Mammary epithelial cell (primary cell): ENCODE results near the gene ZNF439.

Experiments used
- EZH2 ChIP-seq: IDR thresholded peaks from 2 replicates; pipeline ENCODE4 v1.6.1; 2012; ENCODE audit warnings: low read length, inconsistent platforms, borderline replicate concordance
- TF ChIP-seq, protein P1 (sequence below), 2 donors: IDR thresholded peaks in 1 of 2; conservative IDR thresholded peaks in 1 of 2; 2 replicates each; pipeline ENCODE4 v1.5.1; 2011 to 2012; ENCODE audit warnings: inconsistent platforms in 2 of 2, low read length in 2 of 2, mild to moderate bottlenecking in 2 of 2, control low read depth in 1 of 2, low read depth in 1 of 2; ENCODE audit not compliant: insufficient read depth in 1 of 2; ENCODE audit errors: extremely low read depth in 1 of 2

DNA sequence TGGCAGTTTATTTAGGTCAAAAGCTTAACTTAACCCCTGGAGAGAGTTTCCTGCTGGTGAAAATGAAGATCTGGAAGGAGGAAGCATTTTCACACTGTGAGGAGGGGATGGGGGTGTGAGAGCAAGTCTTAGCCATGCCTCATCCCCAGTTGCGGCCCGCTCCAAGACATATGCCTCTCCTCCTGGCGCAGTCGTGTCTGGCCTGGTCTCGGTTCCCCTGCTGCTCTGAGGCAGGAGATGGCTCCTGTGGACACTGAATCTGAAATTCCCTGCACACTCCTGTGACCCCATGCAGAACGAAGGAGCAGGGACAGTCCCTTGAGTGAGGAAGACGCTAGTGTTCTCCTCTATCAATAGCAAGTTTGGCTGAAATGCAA is 38.7 kb downstream of the ZNF439 start:
- TF ChIP-seq, protein P1, sequence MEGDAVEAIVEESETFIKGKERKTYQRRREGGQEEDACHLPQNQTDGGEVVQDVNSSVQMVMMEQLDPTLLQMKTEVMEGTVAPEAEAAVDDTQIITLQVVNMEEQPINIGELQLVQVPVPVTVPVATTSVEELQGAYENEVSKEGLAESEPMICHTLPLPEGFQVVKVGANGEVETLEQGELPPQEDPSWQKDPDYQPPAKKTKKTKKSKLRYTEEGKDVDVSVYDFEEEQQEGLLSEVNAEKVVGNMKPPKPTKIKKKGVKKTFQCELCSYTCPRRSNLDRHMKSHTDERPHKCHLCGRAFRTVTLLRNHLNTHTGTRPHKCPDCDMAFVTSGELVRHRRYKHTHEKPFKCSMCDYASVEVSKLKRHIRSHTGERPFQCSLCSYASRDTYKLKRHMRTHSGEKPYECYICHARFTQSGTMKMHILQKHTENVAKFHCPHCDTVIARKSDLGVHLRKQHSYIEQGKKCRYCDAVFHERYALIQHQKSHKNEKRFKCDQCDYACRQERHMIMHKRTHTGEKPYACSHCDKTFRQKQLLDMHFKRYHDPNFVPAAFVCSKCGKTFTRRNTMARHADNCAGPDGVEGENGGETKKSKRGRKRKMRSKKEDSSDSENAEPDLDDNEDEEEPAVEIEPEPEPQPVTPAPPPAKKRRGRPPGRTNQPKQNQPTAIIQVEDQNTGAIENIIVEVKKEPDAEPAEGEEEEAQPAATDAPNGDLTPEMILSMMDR (conservative IDR thresholded peaks at IDR 0.05 in 1 of 2, IDR thresholded peaks at IDR 0.05 in 1 of 2; ENCODE audit: extremely low read depth in 1 of 2, insufficient read depth in 1 of 2, low read depth in 1 of 2, low read length in 2 of 2): no peak
- TF ChIP-seq EZH2: no peak
